Stimulated activated CD4-positive, alpha-beta T cell treated with anti-CD3 and anti-CD28 coated beads, Interleukin-1b, Interleukin-23, amount 100 ng/mL, for 24 hours (primary cell): ENCODE data around the gene N4BP3.
A peak's percentile ranks its signal among the peaks of the same experiment; 100 is the strongest.

ENCODE experiments used
- DNase-seq, 4 experiments: peaks; one replicate each; pipeline ENCODE4 v3.0.0-alpha.2; 2020; ENCODE audit warnings: low read depth in 4 of 4, low spot score in 1 of 4

The N4BP3 gene

GRCh38 chr5:178145965-178146820, 32.9 kb downstream of the N4BP3 start:
- peak; percentile 29 to 58 (median 44) for DNase-seq

GRCh38 chr5:178147406-178147805, 34.1 kb downstream of the N4BP3 start:
- no peak for DNase-seq

GRCh38 chr5:178149199-178149932, 36.0 kb downstream of the N4BP3 start:
- no peak for DNase-seq

- no peak for DNase-seq
Measured at GRCh38 chr5:178150977-178151734, 37.8 kb downstream of the N4BP3 start.

GRCh38 chr5:178152491-178153444, 39.4 kb downstream of the N4BP3 start:
- no peak for DNase-seq

- DNase-seq, result peak; percentile 93 to 98 (median 97)
Measured at GRCh38 chr5:178153530-178154340, 40.4 kb downstream of the N4BP3 start, which contains the start of gene NHP2. Gene NHP2 (minus strand): TSS chr5:178153885. CDS start chr5:178153817, 68 bp downstream.

- DNase-seq, result no peak
Measured at GRCh38 chr5:178155065-178155464, 41.7 kb downstream of the N4BP3 start.

GRCh38 chr5:178160176-178160575, 46.8 kb downstream of the N4BP3 start:
- DNase-seq, result no peak

- DNase-seq, result no peak
Measured at GRCh38 chr5:178162481-178162880, 49.1 kb downstream of the N4BP3 start.

GRCh38 chr5:178163772-178164735, 50.7 kb downstream of the N4BP3 start:
- peak; percentile 86 to 93 (median 90) for DNase-seq

GRCh38 chr5:178165581-178165980, 52.2 kb downstream of the N4BP3 start:
- DNase-seq, result no peak

GRCh38 chr5:178170455-178170854, 57.1 kb downstream of the N4BP3 start:
- no peak for DNase-seq

GRCh38 chr5:178174456-178174855, 61.1 kb downstream of the N4BP3 start:
- DNase-seq, result no peak
